ENCODE data around the gene BCO1.

Gene BCO1

GRCh38 chr16:81319221-81319912 lies 80.9 kb downstream of the BCO1 start:
- no peak for DNase-seq

GRCh38 chr16:81321039-81321438 lies 82.5 kb downstream of the BCO1 start:
- DNase-seq: no peak

- no peak for DNase-seq
Observed at GRCh38 chr16:81321536-81321935, 83.0 kb downstream of the BCO1 start.

GRCh38 chr16:81324808-81325207 lies 86.3 kb downstream of the BCO1 start:
- no peak for DNase-seq

- DNase-seq: no peak
Observed at GRCh38 chr16:81327011-81327410, 88.5 kb downstream of the BCO1 start.

GRCh38 chr16:81327447-81328196 lies 89.1 kb downstream of the BCO1 start:
- no peak for DNase-seq

- DNase-seq: no peak
Observed at GRCh38 chr16:81329947-81330346, 91.5 kb downstream of the BCO1 start.

- DNase-seq: no peak
Observed at GRCh38 chr16:81333356-81333755, 94.9 kb downstream of the BCO1 start.

GRCh38 chr16:81335669-81336068 lies 97.2 kb downstream of the BCO1 start:
- DNase-seq: peak; percentile 75

- DNase-seq: no peak
Observed at GRCh38 chr16:81337097-81337496, 98.6 kb downstream of the BCO1 start.

Data from activated CD4-positive, alpha-beta T cell treated with anti-CD3 and anti-CD28 coated beads, Interleukin-10, Interleukin-2, amounts not matched to agents 100 ng/mL and 50 ng/mL, durations not matched to agents 16 hours and 8 hours (primary cell).